Gastrocnemius medialis (tissue), 4 donors: ENCODE data around the gene OAS3.

ENCODE experiments used
- CTCF ChIP-seq, 5 experiments: fragments of 450-650 bp in 3 of 5; fragments of 200-600 bp in 2 of 5; sonication (generic) in 2 of 5; IDR thresholded peaks in 4 of 5; conservative IDR thresholded peaks in 1 of 5; 1 replicate in 4 of 5; 2 replicates in 1 of 5; pipeline ENCODE4 v1.5.1; 2016 to 2019; ENCODE audit warnings: antibody characterized with exemption in 5 of 5, mild to moderate bottlenecking in 3 of 5, moderate library complexity in 3 of 5
- POLR2A ChIP-seq, 2 donors: fragments of 450-650 bp; IDR thresholded peaks; one replicate each; pipeline ENCODE4 v1.6.1; 2017; ENCODE audit warnings: antibody characterized with exemption in 2 of 2, mild to moderate bottlenecking in 2 of 2, moderate library complexity in 2 of 2

DNA sequence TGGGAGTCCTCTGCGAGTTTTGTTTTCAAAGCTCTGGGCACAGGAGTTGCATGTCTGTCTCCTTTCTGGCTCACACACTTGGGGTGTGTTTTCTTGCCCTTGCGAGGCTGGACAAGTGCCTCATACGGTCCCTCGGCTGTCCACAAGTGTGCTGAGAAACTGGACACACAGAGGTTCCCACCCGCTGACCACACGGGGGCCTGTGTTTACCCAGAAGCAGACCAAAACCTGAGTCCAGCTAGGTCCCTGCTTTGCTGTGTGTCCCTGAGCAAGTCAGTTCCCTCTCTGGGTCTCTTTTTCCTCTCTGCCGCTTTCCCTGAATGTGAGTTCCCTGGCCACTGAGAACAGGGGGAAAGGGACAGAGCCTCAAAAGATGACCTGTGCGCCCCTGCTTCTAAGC is 39.4 kb downstream of the OAS3 start:
- TF ChIP-seq CTCF (IDR thresholded peaks at IDR 0.05 in 4 of 5, conservative IDR thresholded peaks at IDR 0.05 in 1 of 5) (no peak), POLR2A (IDR thresholded peaks at IDR 0.05) (no peak)
